ENCODE data around the gene RND2.

DNA sequence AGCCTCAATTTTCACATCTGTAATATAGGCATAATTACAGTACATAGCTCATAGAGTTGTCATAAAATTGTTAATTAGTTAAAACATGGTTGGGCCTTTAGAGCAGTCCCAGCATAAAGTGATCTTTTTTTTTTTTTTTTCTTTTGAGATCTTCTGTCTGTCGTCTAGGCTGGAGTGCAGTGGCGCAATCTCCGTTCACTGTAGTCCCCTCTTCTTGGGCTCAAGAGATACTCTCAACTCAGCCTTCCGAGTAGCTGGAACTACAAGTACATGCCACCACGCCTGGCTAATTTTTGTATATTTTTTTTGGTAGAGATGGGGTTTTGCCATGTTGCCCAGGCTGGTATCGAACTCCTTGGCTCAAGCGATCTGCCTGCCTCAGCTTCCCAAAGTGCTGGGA is 31.0 kb downstream of the RND2 start:
- TF ChIP-seq SP2 (CRISPR knock-in tag; IDR thresholded peaks at IDR 0.05) (no peak), SSRP1 (CRISPR knock-in tag; IDR thresholded peaks at IDR 0.05) (no peak), POLR2A (IDR thresholded peaks at IDR 0.05; ENCODE audit: insufficient read depth in 1 of 2, low read depth in 2 of 2, low read length in 2 of 2) (no peak), CREM (IDR thresholded peaks at IDR 0.05) (no peak), CREM (CRISPR knock-in tag; IDR thresholded peaks at IDR 0.05) (no peak), GLMP (CRISPR knock-in tag; IDR thresholded peaks at IDR 0.05; ENCODE audit: borderline replicate concordance) (no peak), IRF2 (CRISPR knock-in tag; IDR thresholded peaks at IDR 0.05) (no peak), ZSCAN5A (CRISPR knock-in tag; IDR thresholded peaks at IDR 0.05; ENCODE audit: borderline replicate concordance) (no peak), ZKSCAN8 (CRISPR knock-in tag; IDR thresholded peaks at IDR 0.05; ENCODE audit: borderline replicate concordance) (no peak), SMARCC2 (IDR thresholded peaks at IDR 0.05) (no peak)
- TF ChIP-seq, protein P1, sequence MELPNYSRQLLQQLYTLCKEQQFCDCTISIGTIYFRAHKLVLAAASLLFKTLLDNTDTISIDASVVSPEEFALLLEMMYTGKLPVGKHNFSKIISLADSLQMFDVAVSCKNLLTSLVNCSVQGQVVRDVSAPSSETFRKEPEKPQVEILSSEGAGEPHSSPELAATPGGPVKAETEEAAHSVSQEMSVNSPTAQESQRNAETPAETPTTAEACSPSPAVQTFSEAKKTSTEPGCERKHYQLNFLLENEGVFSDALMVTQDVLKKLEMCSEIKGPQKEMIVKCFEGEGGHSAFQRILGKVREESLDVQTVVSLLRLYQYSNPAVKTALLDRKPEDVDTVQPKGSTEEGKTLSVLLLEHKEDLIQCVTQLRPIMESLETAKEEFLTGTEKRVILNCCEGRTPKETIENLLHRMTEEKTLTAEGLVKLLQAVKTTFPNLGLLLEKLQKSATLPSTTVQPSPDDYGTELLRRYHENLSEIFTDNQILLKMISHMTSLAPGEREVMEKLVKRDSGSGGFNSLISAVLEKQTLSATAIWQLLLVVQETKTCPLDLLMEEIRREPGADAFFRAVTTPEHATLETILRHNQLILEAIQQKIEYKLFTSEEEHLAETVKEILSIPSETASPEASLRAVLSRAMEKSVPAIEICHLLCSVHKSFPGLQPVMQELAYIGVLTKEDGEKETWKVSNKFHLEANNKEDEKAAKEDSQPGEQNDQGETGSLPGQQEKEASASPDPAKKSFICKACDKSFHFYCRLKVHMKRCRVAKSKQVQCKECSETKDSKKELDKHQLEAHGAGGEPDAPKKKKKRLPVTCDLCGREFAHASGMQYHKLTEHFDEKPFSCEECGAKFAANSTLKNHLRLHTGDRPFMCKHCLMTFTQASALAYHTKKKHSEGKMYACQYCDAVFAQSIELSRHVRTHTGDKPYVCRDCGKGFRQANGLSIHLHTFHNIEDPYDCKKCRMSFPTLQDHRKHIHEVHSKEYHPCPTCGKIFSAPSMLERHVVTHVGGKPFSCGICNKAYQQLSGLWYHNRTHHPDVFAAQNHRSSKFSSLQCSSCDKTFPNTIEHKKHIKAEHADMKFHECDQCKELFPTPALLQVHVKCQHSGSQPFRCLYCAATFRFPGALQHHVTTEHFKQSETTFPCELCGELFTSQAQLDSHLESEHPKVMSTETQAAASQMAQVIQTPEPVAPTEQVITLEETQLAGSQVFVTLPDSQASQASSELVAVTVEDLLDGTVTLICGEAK (IDR thresholded peaks at IDR 0.05): no peak
- TF ChIP-seq, protein P1 (CRISPR knock-in tag; IDR thresholded peaks at IDR 0.05): no peak
- TF ChIP-seq, protein P2, sequence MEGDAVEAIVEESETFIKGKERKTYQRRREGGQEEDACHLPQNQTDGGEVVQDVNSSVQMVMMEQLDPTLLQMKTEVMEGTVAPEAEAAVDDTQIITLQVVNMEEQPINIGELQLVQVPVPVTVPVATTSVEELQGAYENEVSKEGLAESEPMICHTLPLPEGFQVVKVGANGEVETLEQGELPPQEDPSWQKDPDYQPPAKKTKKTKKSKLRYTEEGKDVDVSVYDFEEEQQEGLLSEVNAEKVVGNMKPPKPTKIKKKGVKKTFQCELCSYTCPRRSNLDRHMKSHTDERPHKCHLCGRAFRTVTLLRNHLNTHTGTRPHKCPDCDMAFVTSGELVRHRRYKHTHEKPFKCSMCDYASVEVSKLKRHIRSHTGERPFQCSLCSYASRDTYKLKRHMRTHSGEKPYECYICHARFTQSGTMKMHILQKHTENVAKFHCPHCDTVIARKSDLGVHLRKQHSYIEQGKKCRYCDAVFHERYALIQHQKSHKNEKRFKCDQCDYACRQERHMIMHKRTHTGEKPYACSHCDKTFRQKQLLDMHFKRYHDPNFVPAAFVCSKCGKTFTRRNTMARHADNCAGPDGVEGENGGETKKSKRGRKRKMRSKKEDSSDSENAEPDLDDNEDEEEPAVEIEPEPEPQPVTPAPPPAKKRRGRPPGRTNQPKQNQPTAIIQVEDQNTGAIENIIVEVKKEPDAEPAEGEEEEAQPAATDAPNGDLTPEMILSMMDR (CRISPR knock-in tag; IDR thresholded peaks at IDR 0.05): no peak
- TF ChIP-seq, protein P3, sequence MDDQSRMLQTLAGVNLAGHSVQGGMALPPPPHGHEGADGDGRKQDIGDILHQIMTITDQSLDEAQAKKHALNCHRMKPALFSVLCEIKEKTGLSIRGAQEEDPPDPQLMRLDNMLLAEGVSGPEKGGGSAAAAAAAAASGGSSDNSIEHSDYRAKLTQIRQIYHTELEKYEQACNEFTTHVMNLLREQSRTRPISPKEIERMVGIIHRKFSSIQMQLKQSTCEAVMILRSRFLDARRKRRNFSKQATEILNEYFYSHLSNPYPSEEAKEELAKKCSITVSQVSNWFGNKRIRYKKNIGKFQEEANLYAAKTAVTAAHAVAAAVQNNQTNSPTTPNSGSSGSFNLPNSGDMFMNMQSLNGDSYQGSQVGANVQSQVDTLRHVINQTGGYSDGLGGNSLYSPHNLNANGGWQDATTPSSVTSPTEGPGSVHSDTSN (CRISPR knock-in tag; IDR thresholded peaks at IDR 0.05; ENCODE audit: borderline replicate concordance): no peak

All from HepG2 (cell line).